RWPE2 (cell line): ENCODE results near the gene KRT76.

Experiments used
- ATAC-seq: fragments of 200-7000 bp; cut with Tn5 transposase; 3 replicates; pipeline ENCODE4 v1.9.1; 2021; ENCODE audit warnings: low read depth
- DNase-seq: peaks from one replicate; pipeline ENCODE4 v3.0.0-alpha.2; 2020; ENCODE audit warnings: low spot score
- H3K27ac ChIP-seq: fragments of 450-650 bp; 2 replicates; pipeline ENCODE4 v1.5.1; 2017; ENCODE audit warnings: mild to moderate bottlenecking; ENCODE audit not compliant: poor library complexity, severe bottlenecking
- H3K27me3 ChIP-seq: fragments of 250-450 bp; sonication (Bioruptor Pico); 2 replicates; pipeline ENCODE4 v1.5.1; 2021; ENCODE audit warnings: mild to moderate bottlenecking, moderate library complexity; ENCODE audit not compliant: insufficient read depth, poor library complexity, severe bottlenecking
- H3K36me3 ChIP-seq: fragments of 250-450 bp; sonication (Bioruptor Pico); 2 replicates; pipeline ENCODE4 v1.5.1; 2020; ENCODE audit warnings: low read depth, mild to moderate bottlenecking, moderate library complexity
- H3K4me1 ChIP-seq: fragments of 250-450 bp; sonication (Bioruptor Pico); 2 replicates; pipeline ENCODE4 v1.5.1; 2021; ENCODE audit warnings: mild to moderate bottlenecking, moderate library complexity; ENCODE audit not compliant: insufficient read depth, poor library complexity, severe bottlenecking
- H3K4me3 ChIP-seq: fragments of 250-450 bp; sonication (Bioruptor Pico); 2 replicates; pipeline ENCODE4 v1.5.1; 2021; ENCODE audit warnings: mild to moderate bottlenecking, moderate library complexity; ENCODE audit not compliant: severe bottlenecking
- H3K9me3 ChIP-seq: fragments of 250-450 bp; sonication (Bioruptor Pico); 2 replicates; pipeline ENCODE4 v1.5.1; 2021; ENCODE audit warnings: mild to moderate bottlenecking, moderate library complexity; ENCODE audit not compliant: severe bottlenecking
- CTCF ChIP-seq: fragments of 450-650 bp; IDR thresholded peaks from one replicate; pipeline ENCODE4 v1.5.1; 2017; ENCODE audit warnings: mild to moderate bottlenecking, moderate library complexity; ENCODE audit not compliant: poor library complexity, severe bottlenecking

Gene KRT76

GRCh38 chr12:52783563-52784316 is 6.6 kb upstream of the KRT76 start:
- H3K9me3 ChIP-seq: no peaks in the 10 kb centered on the region
- H3K36me3 ChIP-seq: no peaks in the 10 kb centered on the region
- DNase-seq (no peak), ATAC-seq (no peak)
- H3K4me3 ChIP-seq: no peak overlapping the region
- TF ChIP-seq CTCF: no peak
- no peaks in the 10 kb centered on the region for H3K27me3 ChIP-seq
- H3K4me1 ChIP-seq: no peaks in the 10 kb centered on the region
- H3K27ac ChIP-seq: no peak overlapping the region

- no peaks in the 10 kb centered on the region for H3K36me3 ChIP-seq
- H3K9me3 ChIP-seq: no peaks in the 10 kb centered on the region
- no peak overlapping the region for H3K4me3 ChIP-seq
- TF ChIP-seq CTCF: no peak
- H3K27me3 ChIP-seq: no peaks in the 10 kb centered on the region
- H3K27ac ChIP-seq: no peak overlapping the region
- ATAC-seq: no peak
- no peak for DNase-seq
- no peaks in the 10 kb centered on the region for H3K4me1 ChIP-seq
Measured at GRCh38 chr12:52782502-52782901, 5.4 kb upstream of the KRT76 start.

- no peaks in the 10 kb centered on the region for H3K27me3 ChIP-seq
- no peaks in the 10 kb centered on the region for H3K4me1 ChIP-seq
- no peaks in the 10 kb centered on the region for H3K9me3 ChIP-seq
- no peak for DNase-seq
- H3K36me3 ChIP-seq: no peaks in the 10 kb centered on the region
- H3K4me3 ChIP-seq: no peak overlapping the region
- no peak overlapping the region for H3K27ac ChIP-seq
- ATAC-seq: no peak
- no peak for TF ChIP-seq CTCF
Measured at GRCh38 chr12:52781399-52782082, 4.4 kb upstream of the KRT76 start.

GRCh38 chr12:52779914-52780313 is 2.8 kb upstream of the KRT76 start:
- Histone ChIP-seq H3K36me3 (no peaks in the 10 kb centered on the region), H3K9me3 (no peaks in the 10 kb centered on the region), H3K27me3 (no peaks in the 10 kb centered on the region), H3K27ac (no peak overlapping the region), H3K4me1 (no peaks in the 10 kb centered on the region), H3K4me3 (no peak overlapping the region)
- ATAC-seq (no peak), DNase-seq (no peak)
- no peak for TF ChIP-seq CTCF

- DNase-seq (no peak), ATAC-seq (no peak)
- Histone ChIP-seq H3K27me3 (peaks cover 6% of the 10 kb centered on the region), H3K36me3 (no peaks in the 10 kb centered on the region), H3K4me1 (no peaks in the 10 kb centered on the region), H3K27ac (no peak overlapping the region), H3K4me3 (no peak overlapping the region), H3K9me3 (no peaks in the 10 kb centered on the region)
- TF ChIP-seq CTCF: no peak
Measured at GRCh38 chr12:52778833-52779232, 1.7 kb upstream of the KRT76 start.
